Prostate gland (tissue), 2 donors: ENCODE results near the gene FHOD3.

Experiments
- POLR2A ChIP-seq: fragments of 450-650 bp; IDR thresholded peaks from one replicate; pipeline ENCODE4 v1.6.1; 2016; ENCODE audit warnings: antibody characterized with exemption, mild to moderate bottlenecking
- POLR2AphosphoS5 ChIP-seq: sonication (generic); formaldehyde crosslinking; IDR thresholded peaks from one replicate; pipeline ENCODE4 v1.6.1; 2017; ENCODE audit warnings: antibody characterized with exemption
- TF ChIP-seq, protein P1 (sequence below), 4 experiments: fragments of 200-600 bp in 2 of 4; fragments of 450-650 bp in 2 of 4; sonication (generic) in 2 of 4; IDR thresholded peaks; 1 replicate in 3 of 4; 2 replicates in 1 of 4; pipeline ENCODE4 v1.5.1; 2016 to 2019; ENCODE audit warnings: antibody characterized with exemption in 4 of 4, mild to moderate bottlenecking in 2 of 4, moderate library complexity in 2 of 4

DNA sequence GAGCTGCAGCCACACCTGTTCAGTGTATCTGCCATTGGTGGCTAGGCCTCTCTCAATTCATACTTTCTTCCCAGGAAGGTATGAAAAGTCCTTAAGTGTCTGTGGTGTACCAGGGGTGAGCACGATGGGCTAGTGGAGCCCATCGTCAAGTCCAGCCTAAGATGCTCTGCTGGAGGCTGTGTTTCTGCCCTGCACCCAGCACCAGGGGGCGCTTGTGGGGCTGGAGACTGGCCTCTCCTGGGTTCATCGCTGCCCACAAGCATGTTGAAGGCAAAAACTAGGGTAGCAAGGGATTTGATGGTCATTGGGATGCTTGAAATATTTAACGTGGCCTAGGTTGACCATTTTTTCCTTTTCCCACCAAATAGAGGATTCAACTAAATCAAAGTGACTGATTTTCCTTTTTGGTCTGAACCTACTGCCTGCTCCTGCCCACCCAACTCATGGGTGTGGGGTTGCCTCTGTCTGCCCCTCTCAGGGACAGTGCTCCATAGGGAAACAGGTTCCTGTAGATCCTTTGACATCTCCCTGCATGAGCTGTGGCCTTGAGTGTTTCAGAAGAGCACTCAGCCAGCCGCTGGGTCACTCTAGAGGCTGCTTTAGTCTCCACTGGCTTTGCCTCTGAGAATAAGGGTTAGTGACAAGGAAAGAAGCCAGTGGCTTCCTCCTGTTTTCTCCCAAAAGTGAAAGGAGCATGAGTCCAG, 472.2 kb downstream of the FHOD3 start:
- TF ChIP-seq, protein P1, sequence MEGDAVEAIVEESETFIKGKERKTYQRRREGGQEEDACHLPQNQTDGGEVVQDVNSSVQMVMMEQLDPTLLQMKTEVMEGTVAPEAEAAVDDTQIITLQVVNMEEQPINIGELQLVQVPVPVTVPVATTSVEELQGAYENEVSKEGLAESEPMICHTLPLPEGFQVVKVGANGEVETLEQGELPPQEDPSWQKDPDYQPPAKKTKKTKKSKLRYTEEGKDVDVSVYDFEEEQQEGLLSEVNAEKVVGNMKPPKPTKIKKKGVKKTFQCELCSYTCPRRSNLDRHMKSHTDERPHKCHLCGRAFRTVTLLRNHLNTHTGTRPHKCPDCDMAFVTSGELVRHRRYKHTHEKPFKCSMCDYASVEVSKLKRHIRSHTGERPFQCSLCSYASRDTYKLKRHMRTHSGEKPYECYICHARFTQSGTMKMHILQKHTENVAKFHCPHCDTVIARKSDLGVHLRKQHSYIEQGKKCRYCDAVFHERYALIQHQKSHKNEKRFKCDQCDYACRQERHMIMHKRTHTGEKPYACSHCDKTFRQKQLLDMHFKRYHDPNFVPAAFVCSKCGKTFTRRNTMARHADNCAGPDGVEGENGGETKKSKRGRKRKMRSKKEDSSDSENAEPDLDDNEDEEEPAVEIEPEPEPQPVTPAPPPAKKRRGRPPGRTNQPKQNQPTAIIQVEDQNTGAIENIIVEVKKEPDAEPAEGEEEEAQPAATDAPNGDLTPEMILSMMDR (IDR thresholded peaks at IDR 0.05) = no peak
- TF ChIP-seq POLR2A (no peak), POLR2AphosphoS5 (no peak)
